Left lung (tissue), 10 donors: ENCODE results near the gene ARHGAP45. TPM values are rescaled to one million over a fixed set of nuclear protein-coding genes. Genes with fewer than 3 reads are reported as not detected.

Experiments used
- ATAC-seq: fragments of 200-7000 bp; cut with Tn5 transposase; one replicate; pipeline ENCODE4 v1.9.1; 2020; ENCODE audit warnings: moderate library complexity
- DNase-seq, 4 donors: peaks; one replicate each; pipeline ENCODE4 v3.0.0-alpha.2; 2013 to 2020
- H3K27ac ChIP-seq, 2 donors: fragments of 200-600 bp; sonication (generic) in 1 of 2; one replicate each; pipeline versions ENCODE4 v1.5.0 to v1.8.0; 2020 to 2021
- H3K27me3 ChIP-seq, 2 donors: fragments of 200-600 bp; sonication (generic) in 1 of 2; one replicate each; pipeline versions ENCODE4 v1.5.0 to v1.8.0; 2020 to 2021
- H3K36me3 ChIP-seq, 2 donors: fragments of 200-600 bp; sonication (generic) in 1 of 2; one replicate each; pipeline versions ENCODE4 v1.5.0 to v1.8.0; 2020 to 2021
- H3K4me1 ChIP-seq, 2 donors: fragments of 200-600 bp; one replicate each; pipeline ENCODE4 v1.8.0; 2021
- H3K4me3 ChIP-seq, 2 donors: fragments of 200-600 bp; sonication (generic) in 1 of 2; one replicate each; pipeline versions ENCODE4 v1.5.0 to v1.8.0; 2020 to 2021; ENCODE audit warnings: mild to moderate bottlenecking in 1 of 2
- H3K9me3 ChIP-seq, 2 donors: fragments of 200-600 bp; sonication (generic) in 1 of 2; one replicate each; pipeline versions ENCODE4 v1.5.0 to v1.8.0; 2020 to 2021
- CTCF ChIP-seq, 2 donors: fragments of 200-600 bp; sonication (generic) in 1 of 2; IDR thresholded peaks; one replicate each; pipeline versions ENCODE4 v1.5.0 to v1.8.0; 2021; ENCODE audit warnings: antibody characterized with exemption in 2 of 2
- intact Hi-C, 2 donors: fragments of 100-400 bp; cut with DNase I; formaldehyde crosslinking; loops; one replicate each; pipeline versions ENCODE4 v1.11.2 to v1.14.2; 2022
- polyA plus RNA-seq, 6 donors: library from polyadenylated mRNA; unstranded; fragments of 120-200 nt; gene quantifications; one replicate each; pipeline ENCODE4 v1.2.1, GENCODE V29; 2013; ENCODE audit not compliant: insufficient read length in 6 of 6
- total RNA-seq, 2 donors: library from RNA; stranded (reverse); fragmentation: NEBNext Ultra II Directional; extraction: Animal tissue kit (Norgen Biotek cat#: 25700); gene quantifications; one replicate each; pipeline ENCODE4 v1.2.1, GENCODE V29; 2021
- donor health status: DM: no; HTN: yes; CAD: no.
- donor health status: DM: no; HTN: no; CAD: no.

ARHGAP45 gene
- total and polyA plus RNA-seq, 8 donors: 8.5 to 83.8 (median 12.0) TPM

DNA sequence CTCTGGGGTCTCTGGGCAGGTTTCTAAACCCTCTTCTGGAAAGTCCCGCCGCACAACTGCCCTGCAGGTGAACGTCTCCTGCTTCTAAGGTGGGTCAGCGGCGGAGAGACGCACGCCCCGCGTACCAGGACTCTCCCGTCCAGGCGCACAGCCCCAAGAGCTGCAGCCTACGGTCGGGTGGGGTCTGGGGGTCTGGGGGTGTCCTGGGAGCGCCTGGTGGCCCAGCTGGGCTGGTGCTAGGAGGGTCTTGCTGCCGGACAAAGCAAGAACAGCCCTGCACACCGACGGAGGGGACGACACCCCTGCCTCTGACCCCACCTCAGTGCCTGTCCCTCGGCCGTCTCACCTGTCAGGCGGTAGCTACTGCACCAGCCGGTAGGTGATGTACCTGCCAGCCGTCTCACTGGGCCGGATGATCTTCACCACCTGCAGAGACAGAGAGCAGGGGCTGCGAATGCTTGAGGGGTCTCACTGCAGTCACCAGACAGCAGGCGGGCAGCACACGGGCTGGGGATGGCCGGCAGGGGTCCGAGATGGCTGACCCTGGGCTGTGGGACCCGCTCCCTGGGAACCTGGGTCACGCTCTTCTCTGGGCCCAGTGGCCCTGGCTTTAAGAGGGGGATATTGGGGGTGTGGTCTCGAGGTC lies 22.3 kb downstream of the ARHGAP45 start:
- H3K4me1 ChIP-seq: peaks cover 5 to 64% of the 10 kb centered on the region in 2 donors
- no peaks in the 10 kb centered on the region for H3K27me3 ChIP-seq
- peak overlapping the region in 1 of 2 donors; percentile 90 for H3K27ac ChIP-seq
- no peak for TF ChIP-seq CTCF (IDR thresholded peaks at IDR 0.05)
- H3K36me3 ChIP-seq: peaks cover 0 to 96% of the 10 kb centered on the region in 2 donors
- no peak for DNase-seq
- ATAC-seq: no peak
- no peaks in the 10 kb centered on the region for H3K9me3 ChIP-seq
- intact Hi-C loops: no loop called here
- no peak overlapping the region for H3K4me3 ChIP-seq

- Histone ChIP-seq H3K4me1 (peaks cover 8 to 68% of the 10 kb centered on the region in 2 donors), H3K36me3 (peaks cover 0 to 90% of the 10 kb centered on the region in 2 donors), H3K9me3 (no peaks in the 10 kb centered on the region), H3K27me3 (no peaks in the 10 kb centered on the region), H3K27ac (no peak overlapping the region), H3K4me3 (no peak overlapping the region)
- no peak for ATAC-seq
- intact Hi-C loops: no loop called here
- DNase-seq: no peak
- TF ChIP-seq CTCF (IDR thresholded peaks at IDR 0.05): no peak
Measured at GRCh38 chr19:1089891-1090290, 22.9 kb downstream of the ARHGAP45 start.

- DNase-seq: no peak
- H3K27ac ChIP-seq: no peak overlapping the region
- intact Hi-C loops: no loop called here
- H3K27me3 ChIP-seq: no peaks in the 10 kb centered on the region
- no peak for TF ChIP-seq CTCF (IDR thresholded peaks at IDR 0.05)
- no peak for ATAC-seq
- peaks cover 8 to 69% of the 10 kb centered on the region in 2 donors for H3K4me1 ChIP-seq
- H3K4me3 ChIP-seq: no peak overlapping the region
- no peaks in the 10 kb centered on the region for H3K9me3 ChIP-seq
- peaks cover 0 to 79% of the 10 kb centered on the region in 2 donors for H3K36me3 ChIP-seq
Measured at GRCh38 chr19:1090731-1091543, 24.0 kb downstream of the ARHGAP45 start.

- Histone ChIP-seq H3K27me3 (no peaks in the 10 kb centered on the region), H3K27ac (no peak overlapping the region), H3K9me3 (no peaks in the 10 kb centered on the region), H3K4me3 (no peak overlapping the region), H3K4me1 (peaks cover 8 to 67% of the 10 kb centered on the region in 2 donors), H3K36me3 (peaks cover 0 to 72% of the 10 kb centered on the region in 2 donors)
- TF ChIP-seq CTCF (IDR thresholded peaks at IDR 0.05): no peak
- intact Hi-C loops: no loop called here
- ATAC-seq (no peak), DNase-seq (no peak)
Measured at GRCh38 chr19:1091544-1092175, 24.7 kb downstream of the ARHGAP45 start.

DNA sequence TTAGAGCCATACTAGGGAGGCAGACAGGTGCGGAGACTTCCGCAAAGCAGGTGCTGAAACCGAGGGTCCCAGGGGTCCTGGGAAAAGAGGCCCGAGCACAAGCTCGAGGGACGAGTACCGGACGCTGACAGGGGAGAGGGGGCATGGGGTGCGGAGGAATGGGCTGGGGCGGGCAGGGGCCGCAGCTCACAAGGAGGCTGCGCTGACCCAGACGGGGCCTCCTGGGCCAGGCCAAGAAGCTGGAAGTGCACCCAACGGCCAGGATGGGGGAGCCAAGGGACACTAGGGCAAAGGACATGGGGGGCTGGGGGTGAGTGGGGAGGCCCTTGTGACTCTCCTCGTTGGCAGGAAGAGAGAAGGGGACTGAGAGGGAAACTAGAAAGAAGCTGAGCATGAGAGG lies 26.4 kb downstream of the ARHGAP45 start:
- no peaks in the 10 kb centered on the region for H3K27me3 ChIP-seq
- DNase-seq: no peak
- H3K4me1 ChIP-seq: peaks cover 8 to 62% of the 10 kb centered on the region in 2 donors
- intact Hi-C loops: no loop called here
- H3K4me3 ChIP-seq: peak overlapping the region in 1 of 2 donors; percentile 87
- H3K36me3 ChIP-seq: peaks cover 0 to 55% of the 10 kb centered on the region in 2 donors
- no peaks in the 10 kb centered on the region for H3K9me3 ChIP-seq
- TF ChIP-seq CTCF (IDR thresholded peaks at IDR 0.05): no peak
- H3K27ac ChIP-seq: no peak overlapping the region
- ATAC-seq: no peak
